Activated CD4-positive, CD25-positive, alpha-beta regulatory T cell (primary cell): ENCODE results near the gene SLC22A7.
"Not testable (repeated sequence)": the region's sequence is repeated elsewhere in the genome, so short reads cannot be mapped to it uniquely, and the experiment has no call there.

Experiments
- DNase-seq, 4 experiments: peaks; one replicate each; lab custom pipeline; 2025; lab: John Stamatoyannopoulos, UW

Gene SLC22A7

GRCh38 chr6:43339168-43339567, 41.1 kb downstream of the SLC22A7 start:
- DNase-seq: no peak

- not testable (repeated sequence) for DNase-seq
Observed at GRCh38 chr6:43346243-43346642, 48.2 kb downstream of the SLC22A7 start.

GRCh38 chr6:43347021-43347420, 49.0 kb downstream of the SLC22A7 start:
- DNase-seq: no peak

DNA sequence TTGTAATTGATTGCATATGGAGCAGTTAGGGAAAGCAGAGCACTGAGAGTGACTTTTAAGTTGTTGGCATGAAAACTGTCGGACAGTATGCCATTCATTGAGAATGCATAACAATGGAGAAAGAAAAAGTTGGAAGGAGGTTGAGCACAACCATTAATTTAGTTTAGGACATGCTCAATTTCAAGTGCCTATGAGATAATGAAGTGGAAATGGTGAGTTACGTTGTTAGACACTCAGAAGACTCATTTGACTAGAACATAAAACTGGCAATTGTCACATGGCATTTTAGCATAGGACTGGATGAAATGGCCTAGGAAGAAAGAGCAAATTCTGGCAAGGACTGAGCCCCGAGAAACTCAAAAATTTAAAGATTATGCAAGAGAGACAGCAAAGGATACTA, 49.4 kb downstream of the SLC22A7 start:
- no peak for DNase-seq

DNA sequence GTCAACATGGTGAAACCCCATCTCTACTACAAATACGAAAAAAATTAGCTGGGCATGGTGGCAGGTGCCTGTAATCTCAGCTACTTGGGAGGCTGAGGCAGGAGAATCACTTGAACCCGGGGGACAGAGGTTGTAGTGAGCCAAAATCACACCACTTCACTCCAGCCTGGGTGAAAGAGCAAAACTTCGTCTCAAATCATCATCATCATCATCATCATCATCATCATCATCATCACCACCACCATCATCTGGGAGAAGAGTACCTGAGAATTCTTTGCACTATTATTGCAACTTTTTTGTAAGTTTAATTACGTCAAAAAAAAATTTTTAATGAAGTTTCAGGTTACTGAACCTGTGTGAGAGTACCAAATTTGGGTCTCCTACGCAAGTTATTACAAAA, 53.9 kb downstream of the SLC22A7 start:
- DNase-seq: not testable (repeated sequence)
